DMS79 treated with DMSO at 0.1 percent for 48 hours (cell line): Measurements from ENCODE around the gene DRAM1.

Experiments
- DNase-seq: peaks from one replicate; lab custom pipeline; 2025; lab: John Stamatoyannopoulos, UW

DRAM1 gene

DNA sequence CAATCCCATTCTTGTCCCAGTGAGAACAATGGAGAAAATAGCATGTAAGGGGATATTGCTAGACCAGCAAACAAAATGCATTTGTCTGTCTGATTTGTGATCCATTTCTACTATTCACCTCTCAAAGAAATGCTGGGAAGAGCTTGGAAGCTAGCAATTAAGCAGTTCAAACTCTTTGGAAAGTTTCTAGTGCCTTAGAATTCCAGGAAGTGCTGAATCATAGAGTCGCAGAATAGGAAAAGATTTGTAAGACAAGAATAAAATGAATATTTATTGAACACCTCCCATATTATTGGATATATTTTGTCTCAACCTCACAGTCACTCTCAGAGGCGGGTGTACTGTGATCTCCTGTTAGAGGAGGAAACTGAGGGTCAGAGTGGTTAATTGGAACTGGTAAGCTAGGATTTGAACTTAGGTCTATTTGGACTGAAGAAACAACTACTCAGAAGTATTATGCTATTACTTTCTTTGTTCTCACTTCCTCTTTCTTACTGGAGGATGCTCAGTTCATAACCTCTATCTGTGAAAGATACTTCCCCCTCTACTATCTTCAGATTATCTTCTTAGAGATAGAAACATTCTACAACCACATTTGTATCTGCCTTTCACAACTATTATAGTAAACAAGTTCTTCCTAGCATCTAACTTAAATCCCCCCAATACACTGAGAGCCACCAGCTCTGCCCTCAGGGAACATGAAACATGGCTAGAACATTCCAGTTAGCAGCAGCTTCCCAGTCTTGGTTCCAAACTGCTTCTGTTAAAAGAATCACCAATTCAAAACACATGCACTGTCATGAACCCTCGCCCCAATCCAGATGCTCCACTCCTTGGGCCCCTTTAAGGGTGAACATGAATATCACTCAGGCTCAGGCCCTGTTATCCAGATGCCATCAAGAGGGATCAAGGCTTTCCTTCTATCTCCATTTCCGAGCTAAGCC is 64.2 kb downstream of the DRAM1 start:
- DNase-seq: no peak

DNA sequence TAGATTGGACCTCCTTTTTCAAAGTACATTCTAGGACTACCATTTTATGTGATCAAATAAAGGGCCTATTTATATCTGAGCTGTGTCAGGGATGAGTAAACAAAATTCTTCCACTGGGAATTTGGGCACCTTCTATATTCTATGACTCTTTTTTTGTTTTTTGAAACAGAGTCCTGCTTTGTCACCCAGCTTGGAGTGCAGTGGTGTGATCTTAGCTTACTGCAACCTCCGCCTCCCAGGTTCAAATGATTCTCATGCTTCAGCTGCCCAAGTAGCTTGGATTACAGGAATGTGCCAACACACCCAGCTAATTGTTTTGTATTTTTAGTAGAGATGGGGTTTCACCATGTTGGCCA is 64.8 kb downstream of the DRAM1 start:
- DNase-seq: no peak

DNA sequence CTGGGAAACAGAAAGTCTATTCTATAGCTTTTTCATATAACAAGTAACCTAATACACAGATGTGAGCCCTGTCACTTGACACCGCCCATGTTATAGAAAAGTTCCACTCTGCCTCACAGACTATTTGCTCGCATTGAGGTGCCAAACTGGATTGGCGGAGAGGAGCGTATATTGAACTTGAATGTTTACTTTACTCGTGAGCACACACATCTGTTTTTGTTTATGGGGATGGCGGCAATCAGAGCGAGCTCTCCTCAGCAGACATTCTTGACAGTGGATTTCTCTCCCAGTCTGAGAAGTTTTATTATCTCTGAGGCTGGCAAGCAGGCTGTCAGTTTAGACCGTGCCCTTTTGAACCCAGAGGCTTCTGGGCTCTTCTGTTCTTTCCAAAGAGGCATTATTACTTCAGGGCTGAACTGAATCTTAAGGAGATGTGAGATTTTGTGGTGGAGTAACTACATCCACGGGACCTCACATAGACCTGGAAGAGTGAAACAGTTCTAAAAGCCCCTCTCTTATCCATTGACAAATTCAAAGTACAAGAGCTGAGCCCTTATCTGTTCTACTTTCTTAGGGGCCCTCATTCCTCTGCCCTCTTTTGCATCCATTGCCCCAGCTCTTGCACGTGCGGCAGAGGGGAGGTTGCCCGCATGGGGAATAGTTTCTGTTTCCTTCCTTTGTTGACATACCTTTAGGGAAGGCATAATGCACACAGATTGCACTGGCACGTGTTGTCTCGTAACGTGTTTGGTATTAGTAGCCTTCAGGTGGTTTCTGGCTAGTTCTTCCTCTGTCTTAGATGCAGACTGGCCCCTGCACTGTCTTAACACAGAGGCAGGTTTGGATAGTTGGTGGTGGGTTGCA is 68.2 kb downstream of the DRAM1 start:
- no peak for DNase-seq

DNA sequence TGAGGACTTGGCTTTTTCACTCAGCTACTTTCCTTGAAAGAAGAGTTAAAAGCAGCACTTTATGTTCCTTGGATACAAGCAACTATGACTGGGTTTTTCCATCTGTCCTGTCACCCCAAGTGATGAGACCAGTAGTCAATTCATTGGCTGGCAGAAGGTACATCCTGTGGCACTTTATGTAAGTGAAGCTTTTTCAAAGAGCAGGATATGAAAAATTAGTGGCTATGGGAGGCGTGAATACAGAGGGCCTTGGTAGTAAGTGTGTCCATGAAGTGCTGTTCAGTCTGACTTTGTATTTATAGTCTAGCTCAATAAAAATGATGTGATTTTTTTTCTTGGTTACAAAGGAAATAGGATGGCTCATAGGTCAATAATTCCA is 68.8 kb downstream of the DRAM1 start:
- DNase-seq: no peak

DNA sequence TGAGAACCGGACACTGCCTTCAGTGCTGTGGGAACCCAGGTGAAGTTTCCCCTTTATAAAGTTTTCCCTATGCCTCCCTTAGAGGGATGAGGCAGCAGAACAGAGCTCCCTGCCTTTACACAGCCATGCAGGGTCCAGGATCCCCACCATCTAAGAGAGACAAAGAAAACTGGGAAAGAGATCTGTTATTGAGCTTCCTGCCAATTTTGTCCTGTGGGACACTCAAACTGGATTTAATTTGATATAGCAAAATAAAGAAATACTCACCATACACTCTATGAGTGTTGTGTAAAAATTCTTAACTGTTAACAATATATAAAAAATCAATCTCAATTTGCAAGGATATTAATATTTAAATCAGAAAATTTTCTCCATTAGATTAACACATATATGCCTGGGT is 69.9 kb downstream of the DRAM1 start:
- DNase-seq: no peak

DNA sequence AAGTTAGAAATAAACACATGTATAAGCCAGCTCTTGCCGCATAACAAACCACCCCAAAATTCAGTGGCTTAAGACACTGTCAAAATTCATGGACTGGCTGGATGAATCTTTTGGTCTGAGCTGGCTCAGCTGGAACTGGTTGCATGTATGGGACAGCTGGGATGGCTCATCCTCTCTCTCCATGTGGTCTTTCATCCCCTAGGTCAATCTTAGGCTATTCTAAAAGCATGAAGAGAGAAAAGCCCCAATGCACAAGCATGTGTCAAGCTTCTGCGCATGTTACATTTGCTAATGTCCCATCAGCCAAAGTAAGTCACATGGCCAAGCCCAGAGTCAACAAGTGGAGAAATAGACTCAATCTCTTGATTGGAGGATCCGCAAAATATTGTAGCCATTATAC is 71.0 kb downstream of the DRAM1 start:
- no peak for DNase-seq

DNA sequence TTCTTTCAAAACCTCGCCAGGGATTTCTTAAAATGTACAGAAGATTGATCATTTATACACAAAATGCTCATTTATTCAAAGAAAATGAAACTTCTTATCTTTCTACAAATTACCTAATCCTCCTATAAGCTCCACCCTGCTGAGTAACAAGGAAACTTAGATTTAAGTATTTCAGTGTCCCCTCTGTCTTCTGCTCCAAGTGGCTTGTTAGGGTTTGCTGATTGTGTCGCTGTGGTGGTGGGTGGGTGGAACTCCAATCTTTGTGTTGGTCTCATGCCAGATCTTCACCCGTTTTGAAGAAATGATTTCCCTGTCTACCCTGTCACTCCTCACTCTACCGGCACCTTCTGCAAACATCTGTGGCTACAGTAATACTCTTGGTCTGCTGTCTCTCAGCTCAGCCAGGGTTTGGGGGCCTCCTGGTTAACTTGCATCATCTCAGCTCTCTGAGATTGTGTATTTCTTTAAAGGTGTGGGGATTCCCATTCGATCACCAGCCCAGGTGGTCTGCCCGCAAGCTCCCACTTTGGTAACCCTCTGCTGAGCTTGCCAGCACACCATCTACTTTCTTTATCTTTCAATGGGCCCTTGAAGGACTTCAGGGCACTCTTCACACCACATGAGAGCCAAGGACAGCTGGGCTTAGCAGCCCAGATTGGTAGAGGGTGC is 73.8 kb downstream of the DRAM1 start:
- no peak for DNase-seq

DNA sequence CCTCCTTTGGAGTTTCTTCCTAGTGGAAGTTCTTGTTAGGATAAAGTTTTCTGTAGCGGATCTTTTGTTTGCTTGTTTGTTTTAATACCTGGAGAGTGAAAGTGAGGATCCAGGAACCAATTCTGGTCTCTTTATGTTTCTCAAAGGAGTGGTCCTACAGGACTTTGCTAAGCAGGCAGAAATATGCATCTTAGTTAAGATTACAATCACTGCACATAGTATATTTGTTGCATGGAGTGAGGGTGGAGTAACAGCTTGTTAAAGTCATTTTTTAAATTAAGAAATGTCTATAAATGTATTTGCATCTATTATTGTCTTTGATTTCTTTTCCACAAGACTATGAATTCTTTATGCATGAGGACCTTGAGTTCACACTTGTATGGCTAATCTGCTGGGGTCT is 76.7 kb downstream of the DRAM1 start:
- DNase-seq: no peak

DNA sequence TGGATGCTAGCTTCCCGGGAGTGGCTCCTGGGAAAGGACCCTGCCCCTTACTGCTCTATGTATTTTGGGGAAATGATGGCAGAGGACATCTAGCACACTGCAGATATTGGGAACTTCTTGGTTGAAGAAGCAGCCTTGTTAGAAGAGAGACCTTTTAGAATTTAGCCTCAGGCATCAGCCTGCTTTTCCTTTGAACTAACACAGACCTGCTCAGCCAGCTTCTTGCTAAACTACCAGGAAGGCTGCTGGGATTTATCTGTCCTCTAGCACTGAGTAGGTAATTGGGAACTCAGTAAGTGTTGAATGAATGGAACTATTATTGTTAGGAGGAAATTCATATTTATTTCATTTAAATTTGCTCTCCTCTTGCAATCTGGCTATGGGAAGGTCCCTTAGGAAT is 77.3 kb downstream of the DRAM1 start:
- DNase-seq: no peak

DNA sequence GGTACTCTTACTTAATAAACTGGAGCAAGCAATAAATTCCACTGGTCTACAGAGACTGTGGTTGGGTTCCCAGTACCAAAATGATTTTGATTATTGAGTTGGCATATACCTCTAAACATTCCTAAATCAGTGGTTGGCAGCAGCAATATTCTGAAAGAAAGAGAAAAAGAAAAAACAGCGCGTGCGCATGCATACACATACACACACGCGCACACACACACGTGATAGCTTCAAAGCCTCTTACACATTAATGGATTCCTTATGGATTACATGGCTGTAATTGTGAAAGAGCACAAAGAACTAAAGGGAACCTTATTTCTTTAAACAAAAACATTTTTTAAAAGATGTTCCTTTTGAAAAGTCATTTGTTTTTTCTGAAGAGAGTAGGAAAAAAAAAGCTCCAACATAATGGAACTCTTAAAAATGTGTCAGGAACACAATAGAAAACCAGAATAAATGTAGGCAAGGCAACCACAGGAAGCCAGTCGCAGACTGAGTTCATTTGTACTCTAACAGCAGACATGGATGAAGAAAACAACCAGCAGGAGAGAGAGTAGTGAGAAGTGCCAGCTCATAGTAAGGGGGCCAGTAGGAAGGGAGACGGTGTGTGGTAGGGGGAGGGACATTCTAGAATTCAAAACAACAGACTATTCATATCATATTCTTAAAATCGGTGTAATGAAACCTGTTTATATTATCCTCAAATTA is 80.0 kb downstream of the DRAM1 start:
- no peak for DNase-seq

DNA sequence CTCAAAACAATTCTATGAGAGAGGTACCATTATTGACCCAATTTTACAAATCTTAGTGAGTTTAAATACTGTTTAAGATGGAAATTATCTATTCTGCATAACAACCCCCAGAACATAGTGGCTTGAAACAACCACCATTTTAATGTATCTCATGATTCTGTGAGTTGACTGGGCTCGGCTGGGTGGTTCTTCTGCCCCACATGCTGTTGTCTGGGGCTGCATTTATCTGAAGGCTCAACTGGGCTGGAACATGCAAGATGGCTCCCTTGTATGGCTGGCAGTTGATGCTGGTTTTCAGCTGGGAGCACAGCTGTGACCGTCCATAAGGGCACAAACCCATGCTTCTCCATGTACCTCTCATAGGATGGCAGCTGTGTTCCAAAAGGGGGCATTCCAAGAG is 82.2 kb downstream of the DRAM1 start:
- no peak for DNase-seq

DNA sequence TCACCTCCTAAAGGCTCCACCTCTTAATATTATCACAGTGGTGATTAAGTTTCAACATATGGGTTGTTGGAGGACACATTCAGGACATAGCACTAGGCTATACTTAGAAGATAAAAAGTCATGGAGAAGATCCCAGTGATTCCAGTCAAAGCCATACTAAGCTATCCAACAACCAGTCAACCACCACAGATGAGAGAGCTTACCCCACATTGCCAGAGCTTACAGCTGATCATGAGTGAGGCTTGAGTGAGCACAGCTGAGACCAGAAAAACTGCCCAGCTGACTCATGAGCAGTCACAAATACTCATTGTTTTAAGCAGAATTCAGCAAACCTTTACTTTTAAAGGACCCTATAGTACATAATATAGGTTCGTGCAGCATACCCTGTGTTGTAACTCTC is 85.1 kb downstream of the DRAM1 start:
- DNase-seq: no peak

DNA sequence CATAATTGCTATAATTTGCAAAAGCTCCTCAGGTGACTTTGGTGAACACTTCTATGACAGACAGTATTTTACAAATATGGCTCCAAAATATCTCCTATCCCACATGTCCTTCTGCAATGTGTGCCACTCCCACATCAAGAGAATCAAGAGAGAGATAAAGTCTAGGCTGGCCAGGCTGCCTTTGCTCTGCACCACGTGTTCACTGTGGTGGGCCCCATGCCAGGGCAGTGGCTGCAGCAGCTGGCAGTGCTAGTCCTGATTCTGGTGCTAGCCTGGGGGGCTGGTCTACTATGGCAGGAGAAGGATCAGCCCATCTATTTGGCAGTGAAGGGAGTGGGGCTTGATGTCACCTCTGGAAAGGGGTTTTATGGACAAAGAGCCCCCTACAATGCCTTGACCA is 86.3 kb downstream of the DRAM1 start:
- DNase-seq: no peak

DNA sequence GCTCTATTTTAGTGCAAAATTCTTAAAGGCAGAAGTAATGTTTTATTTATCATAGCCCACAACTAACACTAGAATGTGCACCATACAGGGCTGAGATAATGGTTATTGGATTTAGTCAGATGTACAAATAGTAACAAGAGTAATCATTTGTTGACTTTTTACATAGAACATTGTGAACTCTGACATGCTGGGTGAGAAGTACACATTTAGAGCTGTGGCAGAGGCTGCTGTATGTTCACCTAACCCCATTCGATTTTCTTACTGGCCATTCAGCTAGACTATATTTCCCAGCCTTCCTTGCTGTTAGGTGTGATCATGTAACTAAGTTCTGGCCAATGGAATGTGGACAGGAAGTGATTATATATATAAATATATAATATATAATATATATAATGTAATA is 89.1 kb downstream of the DRAM1 start:
- no peak for DNase-seq

DNA sequence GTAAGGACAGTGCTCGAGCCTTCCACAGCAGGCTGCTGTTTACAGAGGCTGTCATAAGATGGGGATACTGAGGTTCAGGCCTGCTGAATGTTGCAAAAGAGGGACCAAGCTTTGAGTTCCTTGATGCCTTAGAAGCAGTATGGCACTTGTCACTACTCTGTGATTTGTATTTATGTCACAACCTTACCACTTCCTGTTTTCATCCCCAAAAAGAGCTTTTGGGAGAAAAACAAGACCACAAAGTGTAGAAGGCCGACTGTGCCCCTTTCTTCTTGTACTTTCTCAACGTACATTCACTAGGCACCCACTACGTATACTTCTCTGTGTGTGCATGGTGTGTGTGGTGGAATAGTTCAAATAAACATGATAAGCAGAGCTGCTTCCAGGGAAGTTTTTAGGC is 90.1 kb downstream of the DRAM1 start:
- DNase-seq: no peak

DNA sequence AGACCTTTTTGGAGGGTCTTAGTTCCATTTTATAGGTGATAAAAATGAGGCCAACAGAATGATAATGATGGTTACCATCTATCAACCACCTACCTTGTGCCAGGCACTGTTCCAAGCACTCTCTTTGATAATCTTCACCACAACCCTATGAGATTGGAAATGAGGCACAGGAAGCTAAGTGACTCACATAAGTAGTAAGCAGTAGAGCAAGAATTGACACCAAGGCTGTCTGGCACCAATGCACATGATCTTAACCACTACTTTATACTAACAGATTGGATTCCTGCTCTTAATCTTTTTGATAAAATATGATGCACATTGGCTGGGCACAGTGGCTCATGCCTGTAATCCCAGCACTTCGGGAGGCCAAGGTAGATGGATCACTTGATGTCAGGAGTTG is 91.4 kb downstream of the DRAM1 start:
- DNase-seq: no peak
